ENCODE data around the gene CLK1. TPM values are rescaled to one million over a fixed set of nuclear protein-coding genes. Genes with fewer than 3 reads are reported as not detected.
"Not testable (repeated sequence)": the region's sequence is repeated elsewhere in the genome, so short reads cannot be mapped to it uniquely, and the experiment has no call there.

CLK1 gene
- total RNA-seq, 4 donors from 2014 or later: 102 to 262 (median 191) TPM

- WGBS, 2 donors: 87 to 94% methylated on average over 2 of the region's 2 CpGs
- Histone ChIP-seq H3K9me3 (no peaks in the 10 kb centered on the region), H3K27ac (no peak overlapping the region), H3K4me1 (no peaks in the 10 kb centered on the region), H3K36me3 (no peaks in the 10 kb centered on the region), H3K4me3 (replicated peaks in 1 of 3) (no peak overlapping the region), H3K27me3 (no peaks in the 10 kb centered on the region)
- intact Hi-C loops (cut with DNase I): no loop called here
- DNase-seq: no peak
- TF ChIP-seq CTCF (IDR thresholded peaks at IDR 0.05) (no peak), POLR2A (IDR thresholded peaks at IDR 0.05) (no peak)
These were observed 35.2 kb downstream of the CLK1 start for GRCh38 chr2:200829258-200829655.

- WGBS, 2 donors: 96 to 98% methylated on average over 9 of the region's 9 CpGs
- H3K4me3 ChIP-seq (replicated peaks in 1 of 3): no peak overlapping the region
- H3K9me3 ChIP-seq: no peaks in the 10 kb centered on the region
These were observed 35.7 kb downstream of the CLK1 start for GRCh38 chr2:200828572-200829257.

GRCh38 chr2:200828104-200828503 is 36.4 kb downstream of the CLK1 start:
- no peak overlapping the region for H3K27ac ChIP-seq
- no peaks in the 10 kb centered on the region for H3K27me3 ChIP-seq
- no peaks in the 10 kb centered on the region for H3K4me1 ChIP-seq
- intact Hi-C loops (cut with DNase I): no loop called here
- DNase-seq: no peak
- WGBS, 2 donors: 86% methylated on average over 2 of the region's 2 CpGs
- no peak for TF ChIP-seq POLR2A (IDR thresholded peaks at IDR 0.05)
- TF ChIP-seq CTCF (IDR thresholded peaks at IDR 0.05): no peak
- no peaks in the 10 kb centered on the region for H3K9me3 ChIP-seq
- no peaks in the 10 kb centered on the region for H3K36me3 ChIP-seq
- H3K4me3 ChIP-seq (replicated peaks in 1 of 3): no peak overlapping the region

More at GRCh38 chr2:200828572-200829257, 35.7 kb downstream of the CLK1 start:
- Histone ChIP-seq H3K36me3 (no peaks in the 10 kb centered on the region), H3K27me3 (no peaks in the 10 kb centered on the region), H3K4me1 (no peaks in the 10 kb centered on the region), H3K27ac (no peak overlapping the region)
- TF ChIP-seq POLR2A (IDR thresholded peaks at IDR 0.05): no peak
- no peak for TF ChIP-seq CTCF (IDR thresholded peaks at IDR 0.05)
- DNase-seq: no peak
- intact Hi-C loops (cut with DNase I): no loop called here

- TF ChIP-seq POLR2A (IDR thresholded peaks at IDR 0.05) (no peak), CTCF (IDR thresholded peaks at IDR 0.05) (no peak)
- Histone ChIP-seq H3K27me3 (no peaks in the 10 kb centered on the region), H3K36me3 (peaks cover 46 to 51% of the 10 kb centered on the region in 2 donors), H3K4me1 (no peaks in the 10 kb centered on the region), H3K4me3 (replicated peaks in 1 of 3) (no peak overlapping the region), H3K27ac (no peak overlapping the region), H3K9me3 (no peaks in the 10 kb centered on the region)
- WGBS, 2 donors: 89 to 92% methylated on average over 6 of the region's 6 CpGs
- intact Hi-C loops (cut with DNase I): no loop called here
- DNase-seq: no peak
These were observed 42.7 kb downstream of the CLK1 start for GRCh38 chr2:200821686-200822245.

GRCh38 chr2:200820573-200821234 is 43.8 kb downstream of the CLK1 start:
- Histone ChIP-seq H3K4me3 (replicated peaks in 1 of 3) (no peak overlapping the region), H3K27ac (no peak overlapping the region), H3K4me1 (no peaks in the 10 kb centered on the region), H3K9me3 (no peaks in the 10 kb centered on the region), H3K27me3 (no peaks in the 10 kb centered on the region), H3K36me3 (peaks cover 54 to 62% of the 10 kb centered on the region in 2 donors)
- no peak for TF ChIP-seq POLR2A (IDR thresholded peaks at IDR 0.05)
- no peak for TF ChIP-seq CTCF (IDR thresholded peaks at IDR 0.05)
- WGBS, 2 donors: 95 to 96% methylated on average over 5 of the region's 5 CpGs
- intact Hi-C loops (cut with DNase I): no loop called here
- no peak for DNase-seq

- H3K27ac ChIP-seq; H3K4me3 ChIP-seq (replicated peaks in 1 of 3); DNase-seq; H3K9me3 ChIP-seq; H3K4me1 ChIP-seq; H3K27me3 ChIP-seq; intact Hi-C loops (cut with DNase I): not testable (repeated sequence)
- 65 to 72% methylated on average over 3 of the region's 3 CpGs for WGBS, 2 donors
- peaks cover 54 to 64% of the 10 kb centered on the region in 2 donors for H3K36me3 ChIP-seq
These were observed 45.7 kb downstream of the CLK1 start for GRCh38 chr2:200818732-200819131.
